Fibroblast of lung (primary cell): ENCODE results near the gene GLMP.

Experiments used
- CTCF ChIP-seq, 2 donors: IDR thresholded peaks in 1 of 2; conservative IDR thresholded peaks in 1 of 2; 1 replicate in 1 of 2; 2 replicates in 1 of 2; pipeline ENCODE4 v1.5.1; 2011 to 2012; ENCODE audit warnings: low read length in 2 of 2, control low read depth in 1 of 2, inconsistent platforms in 1 of 2, low read depth in 1 of 2, mild to moderate bottlenecking in 1 of 2
- EZH2 ChIP-seq: IDR thresholded peaks from 2 replicates; pipeline ENCODE4 v1.5.1; 2012; ENCODE audit warnings: low read length, control low read depth, mild to moderate bottlenecking; ENCODE audit errors: missing control alignments

DNA sequence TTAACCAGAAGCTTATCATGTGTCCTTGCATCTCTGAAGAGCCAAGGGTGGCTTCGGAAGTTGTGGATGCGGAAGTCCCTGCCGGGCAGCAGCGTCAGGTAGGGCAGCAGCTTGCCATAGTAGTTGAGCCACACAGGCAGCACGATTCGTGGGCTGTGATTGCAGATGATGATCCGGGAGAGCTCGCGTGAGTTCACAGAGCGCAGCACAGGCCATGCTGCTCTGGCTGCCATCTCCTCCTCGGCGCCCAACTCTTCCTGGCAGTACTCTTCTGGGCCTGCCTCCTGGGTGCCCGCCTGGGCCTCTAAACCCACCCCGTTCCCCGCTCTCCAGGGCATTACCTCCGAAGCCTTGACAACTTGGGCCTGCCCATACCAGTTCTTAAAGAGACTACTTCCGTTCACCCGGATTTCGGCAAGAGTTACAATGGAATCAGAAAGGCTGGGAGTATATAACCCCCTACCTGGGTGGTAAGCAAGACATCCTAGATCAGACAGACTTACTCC is 3.4 kb upstream of the GLMP start, which contains the start of gene VHLL:
- TF ChIP-seq EZH2 (no peak), CTCF (conservative IDR thresholded peaks at IDR 0.05 in 1 of 2, IDR thresholded peaks at IDR 0.05 in 1 of 2; ENCODE audit: low read depth in 1 of 2, low read length in 2 of 2) (no peak)
